Measurements from ENCODE around the gene KLHL11. TPM values are rescaled to one million over a fixed set of nuclear protein-coding genes. Genes with fewer than 3 reads are reported as not detected.
"Not testable (repeated sequence)": the region's sequence is repeated elsewhere in the genome, so short reads cannot be mapped to it uniquely, and the experiment has no call there.

The KLHL11 gene
- total RNA-seq, 2 experiments from 2014 or later, result 12.3 to 13.2 TPM

DNA sequence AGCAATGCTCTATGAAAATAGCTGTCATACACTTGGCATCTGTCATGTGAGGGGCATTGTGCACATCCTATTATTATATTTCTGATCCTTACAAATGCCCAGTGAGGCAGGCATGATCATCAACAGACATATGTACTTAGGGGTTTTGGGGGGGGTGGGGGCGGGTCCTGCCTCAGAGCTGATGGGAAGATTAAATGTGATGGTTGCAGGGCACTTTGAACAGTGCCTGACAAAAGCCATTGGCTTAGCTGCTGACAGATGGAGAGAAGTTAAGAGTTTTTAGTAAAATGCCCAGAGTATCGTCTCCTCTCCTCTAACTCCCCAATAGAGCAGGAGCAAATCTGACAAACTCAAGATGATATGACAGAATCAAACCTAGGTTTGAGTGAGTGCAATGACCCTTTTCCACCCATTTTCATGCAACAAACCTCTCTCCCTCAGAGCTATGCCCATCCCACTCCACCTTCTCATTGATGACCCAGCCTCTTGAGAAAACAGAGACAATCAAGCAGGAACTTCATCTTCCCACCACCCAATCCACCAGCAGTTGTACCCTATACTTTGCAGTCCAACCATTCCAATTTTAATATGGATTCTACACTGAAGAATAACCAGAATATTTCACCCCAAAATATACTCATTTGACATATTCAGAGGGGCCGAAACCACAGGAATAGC, 4.8 kb downstream of the KLHL11 start:
- ChIA-PET CTCF (interaction anchor here (1.6 kb wide), 1 partner anchor 59 kb away, joined by 6 read pairs; no protein-coding TSS in a partner anchor), POLR2A (no interaction called here)
- DNase-seq (no peak), ATAC-seq (no peak)
- no peaks in the 10 kb centered on the region for H3K27me3 Mint-ChIP-seq (ENCODE audit: low read depth)
- peaks cover 15% of the 10 kb centered on the region for H3K4me1 Mint-ChIP-seq (ENCODE audit: low read depth)
- H3K36me3 Mint-ChIP-seq (ENCODE audit: low read depth), result no peaks in the 10 kb centered on the region
- no peak overlapping the region for H3K27ac Mint-ChIP-seq
- H3K4me3 Mint-ChIP-seq, result no peak overlapping the region
- H3K9me3 Mint-ChIP-seq (ENCODE audit: insufficient read depth), result no peaks in the 10 kb centered on the region

- not testable (repeated sequence) for H3K27ac Mint-ChIP-seq; DNase-seq; H3K27me3 Mint-ChIP-seq (ENCODE audit: low read depth); ATAC-seq; H3K4me3 Mint-ChIP-seq; H3K4me1 Mint-ChIP-seq (ENCODE audit: low read depth); H3K9me3 Mint-ChIP-seq (ENCODE audit: insufficient read depth)
- POLR2A ChIA-PET, result interaction anchor here (0.7 to 0.8 kb wide), 2 partner anchors 162 to 171 kb away, joined by 3 to 4 read pairs; no protein-coding TSS in a partner anchor
- CTCF ChIA-PET, result interaction anchor here (0.7 kb wide), 1 partner anchor 13 kb away, joined by 4 read pairs; no protein-coding TSS in a partner anchor
- peaks cover 23% of the 10 kb centered on the region for H3K36me3 Mint-ChIP-seq (ENCODE audit: low read depth)
Observed at GRCh38 chr17:41851382-41851781, 13.8 kb downstream of the KLHL11 start.

DNA sequence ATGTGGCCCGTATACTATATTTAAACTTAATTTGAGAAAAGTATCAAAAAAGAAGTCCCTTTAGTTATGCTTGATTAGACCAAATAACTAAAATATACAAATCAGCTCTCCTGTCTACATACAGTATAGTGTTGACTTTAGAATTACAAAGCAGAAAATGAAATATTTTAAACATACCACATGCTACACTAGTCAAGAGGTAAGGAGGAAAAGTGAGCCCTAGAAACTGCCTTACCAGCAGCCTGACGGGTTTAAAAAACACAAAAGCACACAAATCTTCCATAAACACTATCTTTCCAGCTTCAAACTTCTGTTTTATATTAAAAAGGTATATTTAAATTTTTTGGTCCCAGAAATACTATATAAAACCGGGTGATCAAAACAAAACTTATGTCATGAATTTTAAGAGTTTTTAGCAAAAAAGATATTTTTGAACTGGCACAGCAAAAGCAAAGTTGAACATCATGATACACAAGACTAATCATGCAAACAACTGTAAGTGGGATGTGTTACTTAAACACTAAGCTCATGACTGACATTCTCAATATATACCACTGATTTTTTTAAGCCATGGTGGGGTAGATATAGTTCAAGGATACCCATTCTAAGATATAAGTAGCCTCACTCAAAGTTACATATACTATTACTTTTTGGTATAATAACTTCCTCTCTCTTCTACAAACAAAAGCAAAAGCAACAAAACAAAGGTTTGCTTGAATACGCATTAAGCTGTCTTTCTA, 15.8 kb downstream of the KLHL11 start:
- ChIA-PET POLR2A (interaction anchor here (1.3 kb wide), 1 partner anchor 161 kb away, joined by 3 read pairs; the partner anchor contains the start of gene EIF1), CTCF (interaction anchor here (1.4 to 1.6 kb wide), 2 partner anchors 15 to 38 kb away, joined by 4 read pairs; partner anchors contain the start of genes KLHL11 and P3H4)
- H3K27me3 Mint-ChIP-seq (ENCODE audit: low read depth), result no peaks in the 10 kb centered on the region
- H3K27ac Mint-ChIP-seq, result no peak overlapping the region
- peaks cover 18% of the 10 kb centered on the region for H3K36me3 Mint-ChIP-seq (ENCODE audit: low read depth)
- no peaks in the 10 kb centered on the region for H3K9me3 Mint-ChIP-seq (ENCODE audit: insufficient read depth)
- no peak overlapping the region for H3K4me3 Mint-ChIP-seq
- H3K4me1 Mint-ChIP-seq (ENCODE audit: low read depth), result peaks cover 5% of the 10 kb centered on the region
- DNase-seq (no peak), ATAC-seq (no peak)

- no peak for ATAC-seq
- ChIA-PET POLR2A (no interaction called here), CTCF (interaction anchor here (1.4 to 1.6 kb wide), 2 partner anchors 16 to 37 kb away, joined by 4 read pairs; partner anchors contain the start of genes KLHL11 and P3H4)
- Mint-ChIP-seq H3K27ac (no peak overlapping the region), H3K36me3 (ENCODE audit: low read depth) (peaks cover 15% of the 10 kb centered on the region), H3K9me3 (ENCODE audit: insufficient read depth) (no peaks in the 10 kb centered on the region), H3K27me3 (ENCODE audit: low read depth) (no peaks in the 10 kb centered on the region), H3K4me1 (ENCODE audit: low read depth) (peaks cover 5% of the 10 kb centered on the region), H3K4me3 (no peak overlapping the region)
- no peak for DNase-seq
Observed at GRCh38 chr17:41848788-41849187, 16.4 kb downstream of the KLHL11 start.

- H3K9me3 Mint-ChIP-seq (ENCODE audit: insufficient read depth), result no peaks in the 10 kb centered on the region
- ATAC-seq (no peak), DNase-seq (no peak)
- ChIA-PET CTCF (no interaction called here), POLR2A (no interaction called here)
- no peak overlapping the region for H3K27ac Mint-ChIP-seq
- H3K4me3 Mint-ChIP-seq, result no peak overlapping the region
- peaks cover 2% of the 10 kb centered on the region for H3K36me3 Mint-ChIP-seq (ENCODE audit: low read depth)
- no peaks in the 10 kb centered on the region for H3K27me3 Mint-ChIP-seq (ENCODE audit: low read depth)
- no peaks in the 10 kb centered on the region for H3K4me1 Mint-ChIP-seq (ENCODE audit: low read depth)
Observed at GRCh38 chr17:41844971-41845370, 20.3 kb downstream of the KLHL11 start.

- ATAC-seq; DNase-seq; H3K4me3 Mint-ChIP-seq; H3K4me1 Mint-ChIP-seq (ENCODE audit: low read depth); CTCF ChIA-PET; H3K9me3 Mint-ChIP-seq (ENCODE audit: insufficient read depth); H3K36me3 Mint-ChIP-seq (ENCODE audit: low read depth); H3K27me3 Mint-ChIP-seq (ENCODE audit: low read depth); H3K27ac Mint-ChIP-seq; POLR2A ChIA-PET: not testable (repeated sequence)
Observed at GRCh38 chr17:41840781-41841180, 24.4 kb downstream of the KLHL11 start.

DNA sequence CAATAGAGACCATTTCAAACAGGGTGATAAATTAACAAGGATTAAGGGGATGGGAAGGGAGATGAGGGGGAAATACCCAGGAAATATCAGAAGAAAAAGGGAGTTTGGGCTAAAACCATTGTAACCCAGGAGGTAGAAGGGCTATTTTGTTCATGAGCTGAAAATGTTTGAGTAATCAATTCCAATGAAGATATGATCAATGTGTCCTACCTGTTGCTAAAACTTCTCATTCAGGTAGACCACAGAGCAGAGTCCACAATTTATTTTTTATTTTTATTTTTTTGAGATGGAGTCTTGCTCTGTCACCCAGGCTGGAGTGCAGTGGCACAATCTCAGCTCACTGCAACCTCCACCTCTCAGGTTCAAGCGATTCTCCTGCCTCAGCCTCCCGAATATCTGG, 25.8 kb downstream of the KLHL11 start:
- POLR2A ChIA-PET, result interaction anchor here (0.6 kb wide), 1 partner anchor 91 kb away, joined by 4 read pairs; no protein-coding TSS in a partner anchor
- CTCF ChIA-PET; H3K9me3 Mint-ChIP-seq (ENCODE audit: insufficient read depth); H3K27ac Mint-ChIP-seq; ATAC-seq; H3K27me3 Mint-ChIP-seq (ENCODE audit: low read depth); H3K36me3 Mint-ChIP-seq (ENCODE audit: low read depth); DNase-seq; H3K4me3 Mint-ChIP-seq: not testable (repeated sequence)
- H3K4me1 Mint-ChIP-seq (ENCODE audit: low read depth), result peaks cover 14% of the 10 kb centered on the region

DNA sequence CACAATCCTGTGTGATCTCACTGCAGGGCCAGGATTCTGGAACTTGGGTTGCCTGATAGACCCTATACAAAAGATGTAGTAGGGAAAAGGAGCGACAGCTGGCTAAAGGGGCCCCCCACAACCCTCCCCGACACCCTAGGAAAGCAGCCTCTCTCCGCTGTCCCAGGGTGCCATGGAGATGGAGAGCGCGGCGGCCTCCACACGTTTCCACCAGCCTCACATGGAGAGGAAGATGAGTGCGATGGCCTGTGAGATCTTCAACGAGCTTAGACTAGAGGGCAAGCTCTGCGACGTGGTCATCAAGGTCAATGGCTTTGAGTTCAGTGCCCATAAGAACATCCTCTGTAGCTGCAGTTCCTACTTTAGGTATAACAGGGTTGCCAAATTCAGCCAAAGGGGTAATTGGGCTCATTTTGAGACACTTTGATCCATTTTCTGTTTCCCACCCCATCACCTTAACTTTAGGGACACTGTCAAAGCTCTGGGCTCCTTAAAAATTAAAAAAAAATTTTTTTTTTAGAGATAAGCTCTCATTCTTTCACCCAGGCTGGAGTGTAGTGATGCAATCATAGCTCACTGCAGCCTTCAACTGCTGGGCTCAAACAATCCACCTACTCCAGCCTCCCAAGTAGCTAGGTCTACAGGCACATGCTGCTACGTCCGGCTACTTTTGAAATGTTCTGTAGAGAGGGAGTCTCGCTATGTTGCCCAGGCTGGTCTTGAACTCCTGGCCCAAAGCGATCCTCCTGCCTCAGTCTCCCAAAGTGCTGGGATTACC, 27.3 kb downstream of the KLHL11 start, which contains the start of gene KLHL10:
Gene KLHL10, plus strand, starts transcription at position 65 of the 778 bp plus-strand sequence. Its CDS starts 108 bp downstream, at position 173.
- POLR2A ChIA-PET, result interaction anchor here (1.0 kb wide), 1 partner anchor 28 kb away, joined by 3 read pairs; the partner anchor contains the start of gene KLHL11

DNA sequence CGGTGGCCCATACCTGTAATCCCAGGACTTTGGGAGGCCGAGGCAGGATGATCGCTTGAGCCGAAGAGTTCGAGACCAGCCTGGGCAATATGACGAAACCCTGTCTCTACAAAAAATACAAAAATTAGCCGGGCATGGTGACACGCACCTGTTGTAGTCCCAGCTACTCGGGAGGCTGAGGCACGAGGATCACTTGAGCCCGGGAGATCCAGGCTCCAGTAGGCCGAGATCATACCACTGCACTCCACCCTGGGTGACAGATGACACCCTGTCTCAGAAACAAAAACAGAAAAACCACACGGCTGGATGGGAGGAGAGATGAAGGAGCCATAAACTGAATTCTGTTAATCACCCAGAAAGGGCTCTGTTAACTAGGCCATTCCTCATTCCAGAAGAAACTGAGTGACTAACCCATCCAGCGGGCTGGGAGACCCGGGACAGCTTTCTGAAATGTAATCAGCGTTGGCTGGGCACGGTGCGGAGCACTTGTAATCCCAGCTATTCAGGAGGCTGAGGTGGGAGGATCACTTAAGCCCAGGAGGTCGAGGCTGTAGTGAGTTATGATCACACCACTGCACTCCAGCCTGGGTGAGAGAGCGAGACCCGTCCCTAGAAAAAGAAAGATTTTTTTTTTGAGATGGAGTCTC, 28.6 kb downstream of the KLHL11 start:
- ATAC-seq, result no peak
- ChIA-PET POLR2A (no interaction called here), CTCF (no interaction called here)
- H3K4me1 Mint-ChIP-seq (ENCODE audit: low read depth), result peaks cover 14% of the 10 kb centered on the region
- H3K27me3 Mint-ChIP-seq (ENCODE audit: low read depth), result no peaks in the 10 kb centered on the region
- peak overlapping the region; percentile 75 for H3K4me3 Mint-ChIP-seq
- no peak for DNase-seq
- H3K27ac Mint-ChIP-seq, result peak overlapping the region; percentile 34
- H3K36me3 Mint-ChIP-seq (ENCODE audit: low read depth), result peaks cover 1% of the 10 kb centered on the region
- H3K9me3 Mint-ChIP-seq (ENCODE audit: insufficient read depth), result no peaks in the 10 kb centered on the region

More for the DNA sequence above, 27.3 kb downstream of the KLHL11 start, which contains the start of gene KLHL10:
- ATAC-seq, result no peak
- Mint-ChIP-seq H3K27me3 (ENCODE audit: low read depth) (no peaks in the 10 kb centered on the region), H3K4me3 (peak within 1 kb of the TSS; percentile 75), H3K9me3 (ENCODE audit: insufficient read depth) (no peaks in the 10 kb centered on the region), H3K27ac (no peak within 1 kb of the TSS), H3K36me3 (ENCODE audit: low read depth) (no peaks in the 10 kb centered on the region), H3K4me1 (ENCODE audit: low read depth) (peaks cover 14% of the 10 kb centered on the region)
- CTCF ChIA-PET, result interaction anchor here (1.2 to 1.7 kb wide), 2 partner anchors 27 to 100 kb away, joined by 4 to 7 read pairs; partner anchors contain the start of gene P3H4
- no peak for DNase-seq

DNA sequence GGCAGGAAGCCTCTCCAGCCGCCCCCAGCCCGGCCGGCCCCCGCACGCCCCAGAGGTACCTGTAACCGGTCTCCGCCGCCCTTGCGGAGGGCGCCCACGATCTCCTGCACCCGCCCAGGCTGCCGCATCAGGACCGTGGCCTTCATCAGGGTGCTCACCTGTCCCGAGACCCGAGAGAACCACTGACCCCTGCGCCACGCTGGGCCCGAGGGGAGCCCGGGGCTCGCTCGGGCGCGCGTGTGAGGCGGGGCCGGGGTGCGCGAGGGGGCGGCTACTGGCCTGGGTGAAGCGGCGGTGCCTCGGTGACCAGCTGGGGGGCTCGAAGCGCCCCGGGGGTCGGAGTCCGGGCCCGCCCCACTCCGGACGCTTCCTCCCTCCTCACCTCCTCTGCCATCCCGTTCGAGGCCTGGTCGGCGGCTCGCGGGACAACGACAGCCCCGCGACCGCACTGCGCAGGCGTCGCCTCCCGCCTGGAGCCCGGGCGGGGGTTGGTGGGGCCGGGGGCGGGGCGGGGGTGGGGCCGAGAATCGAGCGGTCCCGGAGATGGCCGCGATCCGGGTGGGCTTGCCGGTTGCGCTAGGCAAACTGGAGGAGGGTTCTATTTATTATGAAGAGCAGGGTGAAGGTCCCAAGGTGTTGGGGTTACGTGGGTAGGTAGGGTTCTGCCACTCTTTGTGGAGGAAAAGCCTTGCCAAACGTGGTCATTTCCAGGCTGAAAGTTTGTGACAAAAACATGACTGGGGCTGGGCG, 29.2 kb downstream of the KLHL11 start, which contains the start of gene NT5C3B:
Gene NT5C3B, minus strand, starts transcription at position 433 of the 750 bp plus-strand sequence. Its CDS starts 39 bp downstream, at position 394.
- Mint-ChIP-seq H3K36me3 (ENCODE audit: low read depth) (peaks cover 5% of the 10 kb centered on the region), H3K4me1 (ENCODE audit: low read depth) (peaks cover 14% of the 10 kb centered on the region), H3K9me3 (ENCODE audit: insufficient read depth) (no peaks in the 10 kb centered on the region), H3K27me3 (ENCODE audit: low read depth) (no peaks in the 10 kb centered on the region), H3K4me3 (peak within 1 kb of the TSS; percentile 75), H3K27ac (peak within 1 kb of the TSS; percentile 34)
- DNase-seq (peak; percentile 51), ATAC-seq (peak; percentile 86)
- ChIA-PET CTCF (interaction anchor here (1.3 to 1.4 kb wide), 2 partner anchors 24 to 144 kb away, joined by 3 to 7 read pairs; partner anchors contain the start of gene P3H4), POLR2A (no interaction called here)
